Activated naive CD8-positive, alpha-beta T cell (primary cell): ENCODE data around the gene JOSD2.
A peak's percentile ranks its signal among the peaks of the same experiment; 100 is the strongest.

ENCODE experiments used
- H3K27ac Mint-ChIP-seq: one replicate; pipeline ENCODE4 v1.8.0; 2021; ENCODE audit warnings: mixed read lengths
- H3K27me3 Mint-ChIP-seq: one replicate; pipeline ENCODE4 v1.8.0; 2021; ENCODE audit warnings: mixed read lengths
- H3K36me3 Mint-ChIP-seq: one replicate; pipeline ENCODE4 v1.8.0; 2021; ENCODE audit warnings: mixed read lengths
- H3K4me1 Mint-ChIP-seq: one replicate; pipeline ENCODE4 v1.8.0; 2021; ENCODE audit warnings: low read depth, mixed read lengths
- H3K4me3 Mint-ChIP-seq: one replicate; pipeline ENCODE4 v1.8.0; 2021; ENCODE audit warnings: mild to moderate bottlenecking, mixed read lengths
- H3K9me3 Mint-ChIP-seq: one replicate; pipeline ENCODE4 v1.8.0; 2021; ENCODE audit warnings: low read depth, mixed read lengths

Gene JOSD2, protein sequence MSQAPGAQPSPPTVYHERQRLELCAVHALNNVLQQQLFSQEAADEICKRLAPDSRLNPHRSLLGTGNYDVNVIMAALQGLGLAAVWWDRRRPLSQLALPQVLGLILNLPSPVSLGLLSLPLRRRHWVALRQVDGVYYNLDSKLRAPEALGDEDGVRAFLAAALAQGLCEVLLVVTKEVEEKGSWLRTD

DNA sequence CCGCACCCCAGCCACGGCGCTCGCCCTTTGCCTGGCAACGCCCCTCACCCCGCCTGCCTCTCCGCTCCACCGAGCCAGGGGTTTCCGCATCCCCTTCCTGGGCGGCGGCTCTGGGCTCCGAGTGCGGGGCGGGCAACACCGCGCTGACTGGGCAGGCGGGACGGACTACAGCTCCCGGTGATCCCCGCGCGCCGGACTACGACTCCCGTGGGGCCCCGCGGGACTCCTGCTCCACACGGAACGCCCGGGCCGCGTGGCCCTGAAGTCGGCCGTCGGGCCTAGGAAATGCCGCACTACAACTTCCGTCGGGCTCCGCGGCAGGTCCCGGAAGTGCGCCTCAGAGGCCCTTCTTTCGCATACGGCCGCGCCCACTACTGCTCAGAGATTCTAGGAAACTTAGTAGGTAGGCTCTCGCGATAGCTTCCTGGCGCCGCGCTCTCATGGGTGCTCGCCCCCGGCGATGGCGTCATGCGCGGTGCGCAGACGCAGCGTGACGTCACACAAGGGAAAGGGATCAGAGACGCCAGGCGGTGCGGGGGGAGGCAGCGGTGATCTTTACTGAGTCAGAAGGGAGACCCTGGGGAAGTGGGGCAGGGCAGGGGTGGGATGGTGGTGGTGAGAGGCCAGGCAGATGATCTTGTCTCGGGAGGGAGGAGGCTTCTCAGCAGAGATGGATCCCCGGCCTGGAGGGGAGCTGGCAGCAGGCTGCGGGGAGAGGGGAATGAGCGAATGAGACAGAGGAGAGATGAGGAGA, at the start of gene JOSD2:
JOSD2 (minus strand) TSS at position 123 of the 754 bp plus-strand sequence. CDS start 760 bp downstream, outside the sequence.
- peaks cover 3% of the 10 kb centered on the region for H3K27me3 Mint-ChIP-seq
- H3K4me3 Mint-ChIP-seq, result peak within 1 kb of the TSS; percentile 94
- H3K27ac Mint-ChIP-seq, result peak within 1 kb of the TSS; percentile 97
- peaks cover 13% of the 10 kb centered on the region for H3K4me1 Mint-ChIP-seq
- no peaks in the 10 kb centered on the region for H3K36me3 Mint-ChIP-seq
- no peaks in the 10 kb centered on the region for H3K9me3 Mint-ChIP-seq

DNA sequence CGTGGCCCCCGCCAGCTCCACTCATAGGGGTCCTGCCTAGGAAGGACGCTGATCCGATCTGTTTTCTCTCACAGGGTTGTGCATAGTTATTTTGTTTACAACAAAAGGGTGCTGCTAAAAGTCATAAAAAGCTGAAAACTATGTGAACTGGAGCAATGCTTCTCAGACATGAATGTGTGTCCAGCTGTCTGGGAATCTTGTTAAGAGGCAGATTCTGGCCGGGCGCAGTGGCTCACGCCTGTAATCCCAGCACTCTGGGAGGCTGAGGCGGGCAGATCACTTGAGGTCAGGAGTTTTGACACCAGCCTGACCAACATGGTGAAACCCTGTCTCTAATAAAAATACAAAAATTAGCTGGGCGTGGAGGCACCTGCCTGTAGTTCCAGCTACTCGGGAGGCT, 48.6 kb upstream of the JOSD2 start:
- peaks cover 6% of the 10 kb centered on the region for H3K4me1 Mint-ChIP-seq
- H3K9me3 Mint-ChIP-seq, result no peaks in the 10 kb centered on the region
- H3K27me3 Mint-ChIP-seq, result peaks cover 32% of the 10 kb centered on the region
- H3K27ac Mint-ChIP-seq, result no peak overlapping the region
- no peaks in the 10 kb centered on the region for H3K36me3 Mint-ChIP-seq
- H3K4me3 Mint-ChIP-seq, result no peak overlapping the region

DNA sequence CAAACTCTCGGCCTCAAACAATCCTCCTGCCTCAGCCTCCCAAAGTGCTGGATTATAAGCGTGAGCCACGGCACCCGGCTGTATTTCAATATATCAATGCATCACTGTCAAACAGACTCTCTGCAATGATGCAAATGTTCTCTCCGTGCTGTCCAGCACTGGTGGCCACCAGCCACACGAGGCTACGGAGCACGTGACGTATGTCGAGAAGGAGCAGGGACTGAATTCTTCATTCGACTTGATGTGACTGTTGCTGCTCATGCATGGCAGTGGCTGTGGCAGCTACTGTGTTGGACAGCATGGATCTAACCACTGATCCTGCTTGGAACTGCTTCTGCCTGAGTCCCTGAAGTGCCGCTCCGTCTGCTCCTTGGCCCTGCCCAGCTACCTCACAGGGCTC, 47.5 kb upstream of the JOSD2 start:
- Mint-ChIP-seq H3K4me1 (peaks cover 6% of the 10 kb centered on the region), H3K4me3 (no peak overlapping the region), H3K27ac (no peak overlapping the region), H3K36me3 (no peaks in the 10 kb centered on the region), H3K9me3 (no peaks in the 10 kb centered on the region), H3K27me3 (peaks cover 28% of the 10 kb centered on the region)

DNA sequence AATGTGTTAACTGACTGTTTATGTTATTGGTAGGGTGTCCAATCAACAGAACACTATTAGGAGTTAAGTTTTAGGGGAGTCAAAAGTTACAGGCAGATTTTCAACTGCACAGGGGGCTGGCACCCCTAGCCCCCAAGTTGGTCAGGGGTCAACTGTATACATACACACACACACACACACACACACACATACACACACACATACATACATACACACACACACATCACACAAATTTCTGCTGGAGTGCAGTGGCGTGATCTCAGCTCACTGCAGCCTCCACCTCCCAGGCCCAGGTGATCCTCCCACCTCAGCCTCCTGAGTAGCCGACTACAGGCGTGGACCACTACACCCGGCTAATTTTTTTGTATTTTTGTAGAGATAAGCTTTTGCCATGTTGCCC, 47.0 kb upstream of the JOSD2 start:
- peaks cover 6% of the 10 kb centered on the region for H3K4me1 Mint-ChIP-seq
- H3K9me3 Mint-ChIP-seq, result no peaks in the 10 kb centered on the region
- H3K4me3 Mint-ChIP-seq, result no peak overlapping the region
- H3K36me3 Mint-ChIP-seq, result no peaks in the 10 kb centered on the region
- no peak overlapping the region for H3K27ac Mint-ChIP-seq
- H3K27me3 Mint-ChIP-seq, result peaks cover 32% of the 10 kb centered on the region

DNA sequence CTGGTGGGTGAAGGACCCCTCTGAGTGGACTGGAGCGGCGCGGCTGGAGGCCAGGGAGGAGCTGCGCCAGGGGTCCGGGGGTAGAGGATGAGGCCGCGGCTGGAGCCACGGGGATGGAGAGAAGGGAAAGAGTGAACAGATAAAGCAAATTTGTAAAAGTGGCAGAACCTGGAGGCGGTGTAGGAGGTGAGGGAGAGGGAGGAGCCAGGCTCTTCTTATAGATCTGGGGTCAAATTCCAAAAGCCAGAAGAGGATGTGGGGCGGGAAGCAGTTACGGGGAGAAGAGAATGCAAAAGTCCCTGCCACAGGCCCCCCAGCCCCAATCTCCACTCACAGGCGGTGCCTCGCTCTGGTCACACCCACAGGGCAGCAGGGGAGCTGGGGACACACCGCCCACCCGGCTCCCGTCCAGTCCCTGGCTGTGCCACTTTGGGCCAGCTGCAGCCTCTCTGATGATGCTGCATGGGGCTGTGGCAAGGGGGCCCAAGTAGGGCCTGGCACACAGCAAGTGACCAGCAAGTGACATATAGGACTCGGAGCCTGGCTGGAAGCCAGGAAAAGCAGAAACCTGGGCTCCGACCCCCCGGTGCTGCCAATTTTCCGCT, 46.1 kb upstream of the JOSD2 start:
- Mint-ChIP-seq H3K4me3 (no peak overlapping the region), H3K36me3 (no peaks in the 10 kb centered on the region), H3K4me1 (peaks cover 12% of the 10 kb centered on the region), H3K27me3 (peaks cover 41% of the 10 kb centered on the region), H3K9me3 (no peaks in the 10 kb centered on the region), H3K27ac (no peak overlapping the region)

DNA sequence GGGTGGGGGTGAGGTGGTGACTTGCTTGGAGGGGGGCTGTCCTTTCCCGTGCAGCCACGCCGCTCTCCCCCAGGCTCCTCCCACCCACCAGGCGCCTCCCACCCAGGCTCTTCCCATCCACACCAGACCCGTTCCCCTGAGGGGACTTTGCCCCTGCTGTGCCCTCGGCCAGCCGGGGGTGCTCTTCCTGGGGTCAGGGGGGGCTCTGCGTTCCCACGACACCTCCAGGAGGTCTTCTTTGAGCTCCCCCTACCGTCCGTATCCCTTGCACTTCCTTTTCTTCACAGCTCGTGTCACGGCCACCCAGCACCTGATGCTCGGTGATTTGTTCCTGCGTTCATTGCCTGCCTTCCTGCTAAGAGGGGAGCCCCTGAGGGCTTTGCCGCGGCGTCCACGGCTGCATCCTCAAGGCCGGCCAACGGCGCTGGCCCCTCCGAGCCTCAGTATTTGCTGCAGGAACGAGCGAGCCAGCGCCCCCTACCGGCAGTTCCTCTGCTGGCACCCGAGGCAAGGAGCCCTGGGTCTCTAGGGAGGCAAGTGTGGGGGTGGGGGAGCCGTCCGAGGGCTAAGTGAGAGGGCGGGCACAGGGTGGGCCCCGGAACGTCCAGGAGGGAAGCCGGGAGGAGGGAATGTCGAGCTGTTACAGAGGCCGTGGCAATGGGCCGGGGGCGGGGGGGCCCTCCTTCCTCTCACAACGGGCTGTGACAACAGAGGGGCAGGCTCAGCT, 45.5 kb upstream of the JOSD2 start:
- H3K4me3 Mint-ChIP-seq, result peak overlapping the region; percentile 91
- no peak overlapping the region for H3K27ac Mint-ChIP-seq
- peaks cover 14% of the 10 kb centered on the region for H3K4me1 Mint-ChIP-seq
- H3K9me3 Mint-ChIP-seq, result no peaks in the 10 kb centered on the region
- peaks cover 44% of the 10 kb centered on the region for H3K27me3 Mint-ChIP-seq
- no peaks in the 10 kb centered on the region for H3K36me3 Mint-ChIP-seq

DNA sequence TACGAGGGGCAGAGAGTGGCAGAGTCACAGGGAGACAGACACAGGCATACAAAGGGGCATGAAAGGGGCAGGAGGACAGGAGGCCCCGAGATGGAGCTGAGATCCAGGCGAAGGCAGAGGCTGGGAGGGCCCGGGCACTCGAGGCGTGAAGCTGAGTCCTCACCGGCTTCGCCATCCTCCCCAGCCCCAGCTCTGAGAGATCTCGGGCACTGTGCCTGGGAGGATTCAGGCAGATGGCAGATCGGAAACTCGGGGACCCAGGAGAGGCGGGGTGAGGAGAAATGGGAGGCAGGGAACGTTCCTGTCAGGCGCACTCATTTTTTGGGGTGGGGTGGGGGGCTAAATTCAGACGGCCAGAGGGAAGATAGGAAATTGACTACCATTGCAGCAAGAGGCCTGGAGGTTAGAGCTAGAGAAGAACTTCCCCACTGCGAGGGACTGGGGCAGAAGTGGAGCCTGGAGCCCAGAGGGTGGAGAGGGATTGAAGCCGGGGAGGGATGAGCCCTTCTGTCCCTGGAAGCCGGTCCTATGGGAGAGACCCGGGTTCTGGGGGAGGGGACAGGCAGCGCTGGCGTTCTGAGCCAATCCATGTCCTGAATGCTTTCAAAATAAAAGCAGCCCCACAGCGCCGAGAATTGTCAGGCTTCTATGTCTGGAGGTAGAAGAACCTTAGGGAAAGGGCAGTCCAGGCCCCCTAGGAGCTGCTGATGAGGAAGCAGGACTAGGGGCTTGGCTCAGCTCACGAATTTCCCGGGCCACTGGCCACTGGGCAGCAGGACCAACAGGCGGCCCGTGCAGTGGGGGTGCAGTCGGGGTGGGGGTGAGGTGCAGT, 44.7 kb upstream of the JOSD2 start:
- no peak overlapping the region for H3K27ac Mint-ChIP-seq
- peak overlapping the region; percentile 47 for H3K4me3 Mint-ChIP-seq
- peaks cover 14% of the 10 kb centered on the region for H3K4me1 Mint-ChIP-seq
- no peaks in the 10 kb centered on the region for H3K36me3 Mint-ChIP-seq
- no peaks in the 10 kb centered on the region for H3K9me3 Mint-ChIP-seq
- H3K27me3 Mint-ChIP-seq, result peaks cover 44% of the 10 kb centered on the region

DNA sequence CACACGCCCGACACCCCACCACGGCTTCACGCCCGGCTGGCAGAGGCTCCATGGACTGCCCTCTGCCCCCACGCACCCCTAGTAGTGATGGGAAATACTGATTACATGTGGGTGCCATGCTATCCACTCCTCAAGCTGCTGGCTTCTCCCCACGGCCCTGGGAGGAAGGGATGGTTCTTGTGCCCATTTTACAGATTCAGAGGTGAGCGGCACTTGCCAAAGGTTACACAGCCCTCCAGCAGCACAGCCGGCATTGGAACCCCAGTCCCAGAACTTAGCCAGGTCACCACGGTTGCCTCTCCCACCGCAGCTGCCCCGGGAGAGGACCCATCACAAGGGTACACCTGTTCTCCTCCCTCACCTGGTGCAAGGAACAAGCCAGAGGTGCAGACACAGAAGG, 44.0 kb upstream of the JOSD2 start:
- Mint-ChIP-seq H3K9me3 (no peaks in the 10 kb centered on the region), H3K4me3 (peak overlapping the region; percentile 47), H3K4me1 (peaks cover 14% of the 10 kb centered on the region), H3K27ac (no peak overlapping the region), H3K27me3 (peaks cover 45% of the 10 kb centered on the region), H3K36me3 (no peaks in the 10 kb centered on the region)

DNA sequence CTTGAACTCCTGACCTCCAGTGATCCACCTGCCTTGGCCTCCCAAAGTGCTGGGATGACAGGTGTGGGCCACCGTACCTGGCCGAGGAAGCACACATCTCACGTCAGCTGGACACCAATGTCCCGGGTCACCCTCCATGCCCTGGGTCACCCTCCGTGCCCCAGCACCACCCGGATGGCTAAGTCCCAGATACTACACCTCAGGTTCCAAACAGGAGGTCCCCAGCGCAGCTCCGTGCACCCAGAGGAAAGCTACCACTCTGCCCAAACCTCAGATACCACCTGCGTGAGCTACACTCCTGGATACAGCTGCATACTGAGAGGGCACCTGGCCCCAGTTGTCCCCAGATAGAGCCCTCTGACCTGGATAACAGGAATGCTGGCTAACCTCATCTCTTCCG, 43.2 kb upstream of the JOSD2 start:
- Mint-ChIP-seq H3K4me1 (peaks cover 14% of the 10 kb centered on the region), H3K27ac (no peak overlapping the region), H3K4me3 (no peak overlapping the region), H3K9me3 (no peaks in the 10 kb centered on the region), H3K36me3 (no peaks in the 10 kb centered on the region), H3K27me3 (peaks cover 45% of the 10 kb centered on the region)

DNA sequence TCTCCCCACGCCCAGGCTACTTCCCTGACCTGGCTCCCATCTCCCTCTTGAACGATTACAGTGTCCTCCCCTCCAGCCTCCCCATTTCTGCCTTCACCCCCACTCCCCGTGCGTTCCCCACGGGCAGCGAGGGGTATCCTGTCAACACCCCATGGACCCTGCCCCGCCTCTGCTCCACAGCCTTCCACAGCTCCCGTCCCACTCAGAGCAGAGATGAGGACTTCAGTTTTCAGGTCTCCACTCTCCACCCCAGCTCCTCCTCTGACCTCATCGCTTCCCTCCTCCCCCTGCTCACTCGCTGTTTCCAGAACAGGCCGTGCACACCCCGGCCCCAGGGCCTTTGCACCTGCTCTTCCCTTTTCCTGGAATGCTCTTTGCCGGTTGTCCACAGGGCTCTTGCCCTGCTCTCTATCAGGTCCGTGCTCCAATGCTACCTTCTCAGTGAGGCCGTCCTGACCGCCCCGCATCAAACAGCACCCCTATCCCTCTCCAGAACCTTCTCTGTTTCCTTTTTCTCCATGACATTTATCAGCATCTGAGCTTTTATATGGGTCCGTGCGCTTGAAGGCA, 42.2 kb upstream of the JOSD2 start:
- peaks cover 40% of the 10 kb centered on the region for H3K27me3 Mint-ChIP-seq
- H3K4me3 Mint-ChIP-seq, result no peak overlapping the region
- no peaks in the 10 kb centered on the region for H3K9me3 Mint-ChIP-seq
- H3K4me1 Mint-ChIP-seq, result peaks cover 14% of the 10 kb centered on the region
- no peak overlapping the region for H3K27ac Mint-ChIP-seq
- H3K36me3 Mint-ChIP-seq, result no peaks in the 10 kb centered on the region

DNA sequence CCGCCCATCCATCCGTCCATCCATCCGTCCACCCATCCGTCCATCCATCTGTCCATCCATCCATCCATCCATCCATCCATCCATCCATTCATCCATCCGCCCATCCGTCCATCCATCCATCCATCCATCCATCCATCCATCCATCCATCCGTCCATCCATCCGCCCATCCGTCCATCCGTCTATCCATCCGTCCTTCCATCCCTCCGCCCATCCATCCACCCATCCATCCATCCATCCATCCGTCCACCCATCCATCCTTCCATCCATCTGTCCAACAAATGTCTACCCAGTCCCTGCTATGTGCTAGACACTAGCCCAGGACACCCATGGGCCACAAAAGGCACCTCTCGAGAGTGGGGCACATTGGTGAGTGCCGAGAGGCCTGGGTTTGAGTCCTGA, 41.5 kb upstream of the JOSD2 start:
- peaks cover 14% of the 10 kb centered on the region for H3K4me1 Mint-ChIP-seq
- peaks cover 37% of the 10 kb centered on the region for H3K27me3 Mint-ChIP-seq
- no peak overlapping the region for H3K4me3 Mint-ChIP-seq
- H3K27ac Mint-ChIP-seq, result no peak overlapping the region
- no peaks in the 10 kb centered on the region for H3K36me3 Mint-ChIP-seq
- no peaks in the 10 kb centered on the region for H3K9me3 Mint-ChIP-seq

DNA sequence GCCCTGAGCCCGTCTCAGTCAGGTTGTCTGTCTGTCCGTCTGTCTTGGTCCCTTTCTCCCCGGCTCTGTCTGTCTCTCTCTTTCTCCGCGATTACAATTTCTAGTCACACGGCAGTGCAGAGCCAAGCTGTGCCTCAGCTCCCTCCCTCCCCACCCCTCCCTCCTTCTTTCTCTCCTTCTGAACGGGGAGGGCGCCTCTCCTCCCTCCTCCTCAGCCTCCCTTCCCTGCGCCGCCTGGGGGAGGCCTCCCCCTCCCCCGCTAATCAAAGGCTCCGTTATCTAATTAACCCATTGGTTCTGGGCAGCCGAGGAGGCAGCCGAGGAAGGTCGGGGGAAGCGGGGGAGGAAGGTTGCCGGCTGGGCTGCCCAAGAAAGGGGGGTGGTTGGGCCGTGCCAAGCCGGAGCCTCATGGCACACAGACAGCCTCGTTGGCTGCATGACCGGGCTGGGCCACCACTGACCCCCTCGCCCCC, 40.8 kb upstream of the JOSD2 start:
- peaks cover 14% of the 10 kb centered on the region for H3K4me1 Mint-ChIP-seq

DNA sequence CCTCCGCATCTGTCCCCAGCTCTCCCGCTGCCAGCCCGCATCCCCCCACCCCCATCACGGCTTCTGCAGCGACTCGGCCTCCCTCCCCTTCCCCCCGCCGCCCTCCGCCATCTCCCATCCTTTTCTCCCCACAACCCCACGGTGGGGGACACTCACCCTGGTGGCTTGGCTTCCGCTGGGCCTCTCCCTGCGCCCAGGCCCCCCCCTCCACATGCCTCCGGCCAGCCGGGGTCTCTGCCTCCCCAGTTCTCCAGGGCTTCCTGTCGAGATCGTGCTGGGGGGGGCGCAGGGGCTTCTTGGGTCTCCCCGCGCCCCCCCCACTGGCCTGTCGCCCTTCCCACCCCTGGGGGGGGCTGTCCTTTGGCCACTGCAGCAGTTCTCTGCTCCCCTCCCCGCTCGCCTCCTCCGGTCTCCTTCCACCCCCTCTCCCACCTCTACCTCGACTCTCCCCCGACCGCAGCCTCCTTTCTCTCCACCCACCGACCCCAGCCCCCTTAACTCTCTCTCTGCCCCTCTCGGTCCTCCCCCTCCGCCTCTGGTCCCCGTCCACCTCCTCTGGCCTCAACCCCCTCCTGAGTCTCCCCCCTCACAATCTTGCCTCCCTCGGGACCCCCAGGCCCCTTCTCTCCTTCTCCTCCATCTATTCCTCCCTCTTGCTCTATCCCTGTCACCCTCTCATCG, 40.2 kb upstream of the JOSD2 start:
- Mint-ChIP-seq H3K27ac (no peak overlapping the region), H3K27me3 (peaks cover 34% of the 10 kb centered on the region), H3K4me3 (peak overlapping the region; percentile 20), H3K4me1 (peaks cover 10% of the 10 kb centered on the region), H3K9me3 (no peaks in the 10 kb centered on the region), H3K36me3 (no peaks in the 10 kb centered on the region)

More for the DNA sequence above, 40.8 kb upstream of the JOSD2 start:
- Mint-ChIP-seq H3K27me3 (peaks cover 37% of the 10 kb centered on the region), H3K36me3 (no peaks in the 10 kb centered on the region), H3K4me3 (peak overlapping the region; percentile 20), H3K27ac (no peak overlapping the region), H3K9me3 (no peaks in the 10 kb centered on the region)
